Spleen (tissue), 11 donors: ENCODE results near the gene MNS1. TPM values are rescaled to one million over a fixed set of nuclear protein-coding genes. Genes with fewer than 3 reads are reported as not detected.

Experiments used
- DNase-seq: peaks from one replicate; pipeline ENCODE4 v3.0.0-alpha.2; 2020
- H3K27ac ChIP-seq, 8 donors: fragments of 200-600 bp; sonication (generic) in 7 of 8; 1 replicate in 4 of 8; 2 replicates in 4 of 8; pipeline versions ENCODE4 v1.5.0 to v1.8.0; 2016 to 2021; ENCODE audit warnings: inconsistent platforms in 4 of 8, mild to moderate bottlenecking in 4 of 8, moderate library complexity in 1 of 8
- H3K27me3 ChIP-seq, 7 donors: fragments of 200-600 bp; sonication (generic) in 6 of 7; replicated peaks in 1 of 7; 1 replicate in 4 of 7; 2 replicates in 3 of 7; pipeline versions ENCODE4 v1.5.0 to v1.8.0; 2016 to 2021; ENCODE audit warnings: inconsistent platforms in 3 of 7, mild to moderate bottlenecking in 1 of 7
- H3K36me3 ChIP-seq, 6 donors: fragments of 200-600 bp; sonication (generic) in 5 of 6; 1 replicate in 4 of 6; 2 replicates in 2 of 6; pipeline versions ENCODE4 v1.5.0 to v1.8.0; 2016 to 2021; ENCODE audit warnings: inconsistent platforms in 2 of 6
- H3K4me1 ChIP-seq, 6 donors: fragments of 200-600 bp; sonication (generic) in 5 of 6; 1 replicate in 3 of 6; 2 replicates in 3 of 6; pipeline versions ENCODE4 v1.5.0 to v1.8.0; 2016 to 2021; ENCODE audit warnings: inconsistent platforms in 3 of 6
- H3K4me3 ChIP-seq, 8 donors: fragments of 200-600 bp; sonication (generic) in 7 of 8; 1 replicate in 4 of 8; 2 replicates in 4 of 8; pipeline versions ENCODE4 v1.5.0 to v1.8.0; 2016 to 2021; ENCODE audit warnings: inconsistent platforms in 4 of 8, mild to moderate bottlenecking in 4 of 8, moderate library complexity in 2 of 8
- H3K9me3 ChIP-seq, 8 donors: fragments of 200-600 bp; sonication (generic) in 7 of 8; 1 replicate in 4 of 8; 2 replicates in 4 of 8; pipeline versions ENCODE4 v1.5.0 to v1.8.0; 2016 to 2021; ENCODE audit warnings: inconsistent platforms in 4 of 8
- CTCF ChIP-seq, 11 experiments: fragments of 200-600 bp in 7 of 11; fragments of 450-650 bp in 4 of 11; sonication (generic) in 4 of 11; IDR thresholded peaks in 8 of 11; conservative IDR thresholded peaks in 3 of 11; 1 replicate in 7 of 11; 2 replicates in 4 of 11; pipeline versions ENCODE4 v1.4.0 to v1.8.0; 2016 to 2021; ENCODE audit warnings: antibody characterized with exemption in 11 of 11, inconsistent platforms in 4 of 11, mild to moderate bottlenecking in 1 of 11
- POLR2A ChIP-seq, 3 donors: fragments of 450-650 bp; IDR thresholded peaks; one replicate each; pipeline ENCODE4 v1.5.1; 2017; ENCODE audit warnings: antibody characterized with exemption in 3 of 3, mild to moderate bottlenecking in 1 of 3
- POLR2AphosphoS5 ChIP-seq, 3 donors: sonication (generic); formaldehyde crosslinking; IDR thresholded peaks; one replicate each; pipeline ENCODE4 v1.5.1; 2017; ENCODE audit warnings: antibody characterized with exemption in 3 of 3
- WGBS, 5 donors: extraction: QIAGEN DNeasy Blood & Tissue Kit in 3 of 5; methylation state at CpG; one replicate each; pipeline versions ENCODE4 v1.1.5 to v1.1.7; 2013 to 2018; 5-methylcytosine and 5-hydroxymethylcytosine counted together
- intact Hi-C: fragments of 100-400 bp; cut with DNase I; formaldehyde crosslinking; loops from one replicate; pipeline ENCODE4 v1.15.0; 2023; ENCODE audit warnings: low total_unique reads
- polyA plus RNA-seq, 3 donors: library from polyadenylated mRNA; stranded (reverse); fragments of 200-250 nt; gene quantifications; one replicate each; pipeline ENCODE4 v1.2.1, GENCODE V29; 2013
- total RNA-seq, 7 donors: library from RNA; depleted of rRNA in 3 of 7; stranded (reverse); fragments of >200 nt in 3 of 7; fragmentation: NEBNext Ultra II Directional in 4 of 7; extraction: Animal tissue kit (Norgen Biotek cat#: 25700) in 4 of 7; gene quantifications; one replicate each; pipeline versions ENCODE4 v1.1.0 to v1.2.1, GENCODE V29; 2016 to 2021
- donor health status: healthy with polysubstance abuse.
- donor health status: DM: no; HTN: no; CAD: no; lungs with moderate emphysema.
- donor health status: DM: no; HTN: no; CAD: no.
- donor health status: Bipolar disorder and iron deficiency.
- donor health status: healthy.
- donor health status: DM: no; HTN: no; CAD: no.
- donor health status: DM: yes; HTN: yes; CAD: no.

Gene MNS1
- total and polyA plus RNA-seq, 10 donors, result 0.56 to 2.0 (median 0.98) TPM; not detected in 1

- 89 to 100% (median 98%) methylated on average over 1 of the region's 1 CpG for WGBS, 5 donors
- no peak for TF ChIP-seq POLR2A (IDR thresholded peaks at IDR 0.05)
- TF ChIP-seq POLR2AphosphoS5 (IDR thresholded peaks at IDR 0.05), result no peak
- no peak for TF ChIP-seq CTCF (IDR thresholded peaks at IDR 0.05 in 8 of 11, conservative IDR thresholded peaks at IDR 0.05 in 3 of 11)
Measured at GRCh38 chr15:56393277-56393676, 71.7 kb downstream of the MNS1 start.

GRCh38 chr15:56390739-56391267 is 74.1 kb downstream of the MNS1 start:
- no peaks in the 10 kb centered on the region for H3K27me3 ChIP-seq
- TF ChIP-seq CTCF (IDR thresholded peaks at IDR 0.05 in 8 of 11, conservative IDR thresholded peaks at IDR 0.05 in 3 of 11) (no peak), POLR2AphosphoS5 (IDR thresholded peaks at IDR 0.05) (no peak), POLR2A (IDR thresholded peaks at IDR 0.05) (no peak)
- intact Hi-C loops, result no loop called here
- no peaks in the 10 kb centered on the region for H3K36me3 ChIP-seq
- WGBS, 5 donors, result 90 to 95% (median 93%) methylated on average over 2 of the region's 2 CpGs
- no peak overlapping the region for H3K27ac ChIP-seq
- peaks cover 0 to 3% (median 0%) of the 10 kb centered on the region in 8 donors for H3K9me3 ChIP-seq
- H3K4me1 ChIP-seq, result no peaks in the 10 kb centered on the region
- H3K4me3 ChIP-seq, result no peak overlapping the region
- no peak for DNase-seq

More at GRCh38 chr15:56393277-56393676, 71.7 kb downstream of the MNS1 start:
- Histone ChIP-seq H3K4me1 (no peaks in the 10 kb centered on the region), H3K4me3 (no peak overlapping the region), H3K36me3 (no peaks in the 10 kb centered on the region), H3K9me3 (no peaks in the 10 kb centered on the region), H3K27ac (no peak overlapping the region), H3K27me3 (no peaks in the 10 kb centered on the region)
- no peak for DNase-seq
- intact Hi-C loops, result no loop called here

GRCh38 chr15:56385908-56386307 is 79.0 kb downstream of the MNS1 start:
- no peak for TF ChIP-seq POLR2A (IDR thresholded peaks at IDR 0.05)
- no peak for TF ChIP-seq POLR2AphosphoS5 (IDR thresholded peaks at IDR 0.05)
- no peak for TF ChIP-seq CTCF (IDR thresholded peaks at IDR 0.05 in 8 of 11, conservative IDR thresholded peaks at IDR 0.05 in 3 of 11)
- no peak overlapping the region for H3K4me3 ChIP-seq
- DNase-seq, result no peak
- no peaks in the 10 kb centered on the region for H3K4me1 ChIP-seq
- H3K27ac ChIP-seq, result no peak overlapping the region
- H3K27me3 ChIP-seq, result no peaks in the 10 kb centered on the region
- intact Hi-C loops, result no loop called here
- WGBS, 5 donors, result 83 to 92% (median 86%) methylated on average over 3 of the region's 3 CpGs
- peaks cover 0 to 8% (median 4%) of the 10 kb centered on the region in 8 donors for H3K9me3 ChIP-seq
- H3K36me3 ChIP-seq, result no peaks in the 10 kb centered on the region

- intact Hi-C loops, result no loop called here
- WGBS, 5 donors, result 93 to 100% (median 96%) methylated on average over 3 of the region's 3 CpGs
- no peak overlapping the region for H3K4me3 ChIP-seq
- DNase-seq, result no peak
- H3K4me1 ChIP-seq, result no peaks in the 10 kb centered on the region
- H3K9me3 ChIP-seq, result peaks cover 0 to 36% (median 26%) of the 10 kb centered on the region in 8 donors
- H3K36me3 ChIP-seq, result no peaks in the 10 kb centered on the region
- H3K27me3 ChIP-seq, result no peaks in the 10 kb centered on the region
- no peak overlapping the region for H3K27ac ChIP-seq
- no peak for TF ChIP-seq CTCF (IDR thresholded peaks at IDR 0.05 in 8 of 11, conservative IDR thresholded peaks at IDR 0.05 in 3 of 11)
- no peak for TF ChIP-seq POLR2A (IDR thresholded peaks at IDR 0.05)
- TF ChIP-seq POLR2AphosphoS5 (IDR thresholded peaks at IDR 0.05), result no peak
Measured at GRCh38 chr15:56383010-56383409, 81.9 kb downstream of the MNS1 start.

Other genes with a start within 250 kb of the MNS1 start
- gene RFX7, start 221.3 kb downstream of the MNS1 start, total RNA-seq, result 10 to 100 TPM; 19.0 to 30.2 (median 24.8) TPM
- gene RFX7, start 221.3 kb downstream of the MNS1 start, polyA plus RNA-seq, result 1 to 10 TPM; 2.7 to 3.7 (median 3.5) TPM
- 10 to 100 TPM in 2 of 7 donors, 1 to 10 TPM in 5; 5.7 to 21.4 (median 7.6) TPM for gene TEX9, start 99.7 kb downstream of the MNS1 start, total RNA-seq
- gene TEX9, start 99.7 kb downstream of the MNS1 start, polyA plus RNA-seq, result 1 to 10 TPM; 2.4 to 4.1 (median 3.2) TPM